Measurements from ENCODE around the gene IQSEC1. TPM values are rescaled to one million over a fixed set of nuclear protein-coding genes. Genes with fewer than 3 reads are reported as not detected.

Gene IQSEC1
- total RNA-seq, 2 donors from 2014 or later = 53.5 to 60.7 TPM

- intact Hi-C loops (cut with DNase I) = no loop called here
- no peak for DNase-seq (ENCODE audit: low spot score)
These were observed 151.5 kb downstream of the IQSEC1 start for GRCh38 chr3:12921736-12922135.

- intact Hi-C loops (cut with DNase I) = no loop called here
- no peak for DNase-seq (ENCODE audit: low spot score)
These were observed 152.3 kb downstream of the IQSEC1 start for GRCh38 chr3:12920967-12921366.

DNA sequence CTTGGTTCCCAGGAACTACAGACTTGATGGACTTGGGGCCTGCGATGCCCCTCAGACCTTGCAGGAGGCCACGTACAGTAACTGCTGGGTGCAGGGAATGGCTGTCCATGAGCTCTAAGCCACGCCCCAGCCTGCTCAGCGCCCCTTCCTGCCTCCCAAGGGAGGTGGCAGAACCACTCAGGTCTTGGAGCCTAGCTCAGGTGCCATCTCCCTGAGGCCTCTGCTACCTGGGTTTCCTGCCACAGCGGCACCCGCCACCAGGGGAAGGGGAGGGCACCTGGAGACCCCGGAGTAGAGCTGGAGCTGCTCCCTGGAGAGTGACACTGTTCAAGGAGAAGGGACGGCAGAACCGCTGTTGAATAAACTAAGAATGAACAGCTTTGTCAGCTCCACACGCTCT, 154.0 kb downstream of the IQSEC1 start:
- intact Hi-C loops (cut with DNase I) = no loop called here
- DNase-seq (ENCODE audit: low spot score) = no peak

- no peak for DNase-seq (ENCODE audit: low spot score)
- intact Hi-C loops (cut with DNase I) = no loop called here
These were observed 155.0 kb downstream of the IQSEC1 start for GRCh38 chr3:12918231-12918630.

DNA sequence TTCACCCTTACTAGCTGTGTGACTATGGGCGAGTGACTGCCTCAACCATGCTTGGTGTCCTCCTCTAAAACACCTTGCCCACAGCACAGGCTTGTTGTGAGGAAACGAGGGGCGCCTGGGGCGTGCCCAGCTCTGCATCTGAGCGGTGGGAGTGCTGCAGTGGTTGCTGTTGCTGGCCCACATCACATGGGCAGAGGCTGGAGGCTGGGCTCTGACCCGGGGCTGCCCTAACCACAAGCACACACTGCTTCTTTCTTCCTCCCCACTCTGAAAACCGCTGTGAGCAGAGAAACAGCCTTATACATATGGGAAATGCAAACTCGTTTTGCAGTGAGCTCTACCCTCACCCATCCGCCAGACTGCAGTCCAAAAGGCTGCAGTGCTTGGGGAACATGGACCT, 157.1 kb downstream of the IQSEC1 start:
- intact Hi-C loops (cut with DNase I) = loop anchor here in 1 of 2 donors (1.0 kb wide), 1 partner anchor 12 kb away; no protein-coding TSS in a partner anchor
- no peak for DNase-seq (ENCODE audit: low spot score)

GRCh38 chr3:12914088-12914487, 159.1 kb downstream of the IQSEC1 start:
- intact Hi-C loops (cut with DNase I) = no loop called here
- DNase-seq (ENCODE audit: low spot score) = no peak

DNA sequence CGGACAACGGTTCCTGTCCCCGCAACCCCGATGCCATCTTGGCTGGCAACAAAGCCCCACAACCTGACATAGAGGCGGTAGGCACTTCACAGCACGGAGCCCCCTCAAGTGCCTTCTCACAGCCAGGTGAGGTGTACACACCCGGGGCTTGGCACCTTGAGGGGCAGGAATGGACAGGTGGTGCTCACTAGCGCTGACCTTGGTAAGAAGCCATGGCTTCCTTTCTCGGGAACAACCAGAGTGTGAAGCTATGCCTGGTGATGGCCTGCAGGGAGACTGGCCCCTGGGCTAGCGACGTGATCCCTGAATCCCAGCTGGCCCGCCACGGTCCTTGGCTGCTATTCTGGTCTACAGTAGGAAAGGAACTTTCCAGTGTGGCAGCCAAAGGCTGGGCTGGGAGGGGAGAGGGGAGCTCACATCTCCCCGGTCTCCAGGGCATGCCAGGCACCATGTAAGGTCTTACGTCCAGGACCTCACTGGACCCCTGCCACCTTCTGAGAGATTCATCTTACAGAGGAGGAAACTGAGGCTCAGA, 161.3 kb downstream of the IQSEC1 start:
- DNase-seq (ENCODE audit: low spot score) = no peak
- intact Hi-C loops (cut with DNase I) = no loop called here

DNA sequence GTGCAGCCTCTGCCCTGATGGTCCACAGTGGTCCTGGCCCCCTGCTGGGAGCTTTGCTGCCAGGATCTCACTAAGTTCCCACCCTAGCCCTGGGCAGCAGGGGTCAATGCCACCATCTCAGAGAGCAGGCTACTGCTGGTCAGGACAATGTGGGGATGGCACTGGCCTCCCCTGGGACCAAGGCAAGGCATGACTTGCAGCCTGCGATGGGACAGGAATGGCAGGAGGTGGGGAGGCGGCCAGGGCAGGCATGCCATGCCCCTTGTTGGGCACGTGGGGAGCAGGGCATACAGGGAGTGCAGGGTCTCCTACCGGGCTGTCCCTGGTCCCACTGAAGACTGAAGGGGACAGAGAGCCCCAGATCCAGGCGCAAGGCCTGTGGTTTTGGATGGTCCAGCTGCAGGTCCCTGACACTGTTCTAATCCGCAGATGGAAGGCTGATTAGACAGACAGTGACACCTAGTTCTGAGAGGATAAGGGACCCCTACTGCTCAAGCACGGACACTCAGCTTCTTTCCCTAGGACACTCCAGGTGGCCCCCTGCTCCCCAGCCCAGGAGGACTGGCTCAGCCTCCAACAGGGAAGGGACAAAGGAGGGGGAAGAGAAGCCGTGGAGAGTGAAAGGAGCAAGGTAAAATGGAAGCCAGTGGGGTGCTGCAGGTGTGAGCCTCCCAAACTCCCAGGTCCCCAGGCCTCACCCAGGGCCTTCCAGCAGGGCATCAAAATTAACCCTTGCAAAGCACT, 162.7 kb downstream of the IQSEC1 start:
- DNase-seq (ENCODE audit: low spot score) = no peak
- intact Hi-C loops (cut with DNase I) = no loop called here

DNA sequence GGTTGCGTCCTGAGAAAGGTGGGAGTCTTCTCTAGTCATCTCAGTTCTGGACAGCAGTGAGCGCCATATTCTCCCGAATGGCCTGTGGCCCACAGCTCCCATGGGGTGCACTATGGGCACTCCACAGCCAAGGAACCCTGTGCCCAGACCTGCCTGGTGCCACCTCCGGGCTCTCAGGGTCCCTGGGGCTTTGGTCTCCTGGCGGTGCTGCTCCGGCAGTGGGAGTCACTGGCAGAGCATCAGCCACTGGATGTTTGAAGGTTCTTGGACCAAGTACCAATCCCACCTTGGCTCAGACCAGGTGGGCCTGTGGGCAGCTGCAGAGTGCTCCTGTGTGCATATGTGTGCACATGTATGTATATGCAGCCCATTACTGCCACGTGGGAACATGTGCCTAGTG, 163.5 kb downstream of the IQSEC1 start:
- no peak for DNase-seq (ENCODE audit: low spot score)
- intact Hi-C loops (cut with DNase I) = loop anchor here (2.0 to 10.0 kb wide), 3 partner anchors 25 to 83 kb away; no protein-coding TSS in a partner anchor

DNA sequence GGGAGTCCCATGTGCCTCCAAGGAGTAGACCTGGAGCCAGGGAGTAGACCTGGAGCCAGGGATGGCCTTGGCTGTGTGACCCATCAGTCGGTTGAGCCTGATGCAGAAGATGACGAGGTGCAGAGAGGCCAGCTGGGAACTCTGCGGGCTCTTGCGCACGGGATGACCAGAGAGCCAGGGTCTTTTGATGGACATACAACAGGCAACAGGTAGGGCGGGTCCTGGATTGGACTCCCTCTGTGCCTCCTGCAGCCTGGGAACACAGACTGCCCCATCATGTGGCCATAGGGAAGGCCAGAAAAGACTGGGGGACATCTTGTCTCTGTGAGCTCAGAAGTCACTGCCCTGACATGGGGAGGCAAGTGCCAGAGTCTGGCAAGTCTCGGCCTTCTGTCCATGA, 164.4 kb downstream of the IQSEC1 start:
- no peak for DNase-seq (ENCODE audit: low spot score)
- intact Hi-C loops (cut with DNase I) = loop anchor here (2.0 to 10.0 kb wide), 3 partner anchors 24 to 83 kb away; no protein-coding TSS in a partner anchor

GRCh38 chr3:12908136-12908730, 165.0 kb downstream of the IQSEC1 start:
- no peak for DNase-seq (ENCODE audit: low spot score)
- intact Hi-C loops (cut with DNase I) = loop anchor here (2.0 to 10.0 kb wide), 3 partner anchors 23 to 84 kb away; no protein-coding TSS in a partner anchor

DNA sequence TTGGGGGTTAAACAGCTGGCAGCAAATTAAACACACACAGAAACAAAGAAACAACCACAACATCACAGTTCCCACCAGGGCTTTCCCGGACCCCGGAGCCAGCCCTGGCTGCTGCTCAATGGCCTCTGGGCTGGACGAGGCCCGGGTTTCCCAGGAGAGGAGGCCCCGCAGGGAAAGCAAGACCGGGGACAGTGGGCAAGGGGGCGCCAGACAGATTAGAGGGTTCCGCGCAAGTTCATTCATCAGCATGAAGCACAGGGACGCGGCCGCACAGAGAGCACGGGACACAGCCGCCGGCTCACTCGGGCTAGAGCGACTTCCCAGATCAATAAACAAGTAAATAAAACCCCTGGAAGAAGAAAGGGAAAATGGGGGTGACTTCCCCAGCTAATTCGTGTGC, 165.5 kb downstream of the IQSEC1 start:
- intact Hi-C loops (cut with DNase I) = loop anchor here (2.0 to 10.0 kb wide), 3 partner anchors 23 to 85 kb away; no protein-coding TSS in a partner anchor
- no peak for DNase-seq (ENCODE audit: low spot score)

DNA sequence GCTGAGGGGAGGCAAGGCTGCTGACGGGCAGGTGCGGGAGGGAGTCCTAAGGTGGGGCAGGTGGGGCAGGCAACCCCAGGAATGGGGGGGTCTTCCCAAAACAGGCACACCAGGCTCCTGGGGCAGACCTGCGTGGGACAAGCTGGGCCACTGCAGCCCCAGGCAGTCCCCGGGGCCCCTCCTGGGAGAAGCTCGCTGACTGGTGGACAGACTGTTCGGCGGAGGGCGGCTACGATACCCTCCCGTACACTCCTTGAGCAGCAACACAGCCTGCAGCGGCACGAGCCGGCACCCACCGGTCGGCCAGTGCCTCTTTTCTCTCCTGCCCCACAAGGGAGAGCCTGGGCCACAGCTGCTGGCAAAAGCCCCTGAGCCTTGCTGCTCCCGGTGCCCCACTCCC, 165.9 kb downstream of the IQSEC1 start:
- no peak for DNase-seq (ENCODE audit: low spot score)
- intact Hi-C loops (cut with DNase I) = loop anchor here (5.0 to 10.0 kb wide), 2 partner anchors 68 to 85 kb away; no protein-coding TSS in a partner anchor

DNA sequence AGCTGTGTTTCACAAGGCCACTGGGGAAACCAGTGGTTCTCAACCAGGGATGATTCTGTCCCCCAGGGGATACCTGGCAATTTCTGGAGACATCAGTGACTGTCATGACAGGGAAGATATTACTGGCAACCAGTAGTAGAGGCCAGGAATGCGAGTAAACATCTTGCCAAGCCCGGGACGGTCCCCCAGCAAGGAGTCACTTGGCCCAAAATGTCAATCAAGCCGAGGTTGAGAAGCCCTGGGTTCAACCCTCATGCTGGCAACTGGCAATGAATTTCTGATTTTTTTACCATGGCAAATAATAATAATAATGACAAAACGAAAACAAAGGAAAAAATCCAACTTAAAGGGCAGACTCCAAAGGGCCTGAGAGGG, 166.3 kb downstream of the IQSEC1 start:
- DNase-seq (ENCODE audit: low spot score) = no peak
- intact Hi-C loops (cut with DNase I) = loop anchor here (5.0 to 10.0 kb wide), 2 partner anchors 68 to 85 kb away; no protein-coding TSS in a partner anchor

DNA sequence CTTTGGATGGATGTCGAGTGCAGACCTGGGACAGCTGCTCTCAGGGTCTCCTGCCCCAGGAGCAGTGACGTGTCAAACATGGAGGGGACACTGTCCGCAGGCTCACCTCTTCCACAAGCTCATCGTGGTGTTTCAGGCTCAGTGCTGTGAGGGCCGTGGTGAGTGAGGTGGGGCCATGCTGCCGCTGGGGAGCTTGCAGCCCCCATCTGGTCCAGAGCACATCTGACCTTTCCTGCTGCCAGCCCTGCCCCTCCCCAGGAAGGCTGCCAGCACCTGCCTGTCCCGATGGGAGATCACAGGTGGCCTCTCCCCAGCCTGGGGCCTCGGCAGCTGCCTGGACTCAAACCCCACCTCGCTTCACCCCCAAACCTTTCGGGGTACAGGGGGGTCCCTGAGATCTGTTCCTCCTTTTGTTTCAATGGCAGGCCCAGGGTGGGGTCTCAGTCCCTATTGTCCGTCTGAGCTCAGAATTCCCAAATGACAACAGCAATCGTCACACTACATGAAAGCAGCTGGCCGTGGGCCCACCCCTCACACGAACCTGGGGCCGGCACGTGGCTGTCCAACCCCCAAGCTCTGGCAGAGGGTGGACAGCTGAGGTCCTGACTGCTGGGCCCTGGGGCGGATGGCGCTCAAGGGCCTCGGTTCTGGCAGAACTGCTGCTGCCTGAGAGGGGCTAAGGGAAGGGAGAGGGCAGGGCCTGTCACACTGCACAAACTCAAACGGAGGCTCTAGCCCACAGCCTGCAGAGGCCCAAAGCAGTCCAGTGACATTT, 166.9 kb downstream of the IQSEC1 start:
- no peak for DNase-seq (ENCODE audit: low spot score)
- intact Hi-C loops (cut with DNase I) = loop anchor here (5.0 to 10.0 kb wide), 2 partner anchors 68 to 86 kb away; no protein-coding TSS in a partner anchor

DNA sequence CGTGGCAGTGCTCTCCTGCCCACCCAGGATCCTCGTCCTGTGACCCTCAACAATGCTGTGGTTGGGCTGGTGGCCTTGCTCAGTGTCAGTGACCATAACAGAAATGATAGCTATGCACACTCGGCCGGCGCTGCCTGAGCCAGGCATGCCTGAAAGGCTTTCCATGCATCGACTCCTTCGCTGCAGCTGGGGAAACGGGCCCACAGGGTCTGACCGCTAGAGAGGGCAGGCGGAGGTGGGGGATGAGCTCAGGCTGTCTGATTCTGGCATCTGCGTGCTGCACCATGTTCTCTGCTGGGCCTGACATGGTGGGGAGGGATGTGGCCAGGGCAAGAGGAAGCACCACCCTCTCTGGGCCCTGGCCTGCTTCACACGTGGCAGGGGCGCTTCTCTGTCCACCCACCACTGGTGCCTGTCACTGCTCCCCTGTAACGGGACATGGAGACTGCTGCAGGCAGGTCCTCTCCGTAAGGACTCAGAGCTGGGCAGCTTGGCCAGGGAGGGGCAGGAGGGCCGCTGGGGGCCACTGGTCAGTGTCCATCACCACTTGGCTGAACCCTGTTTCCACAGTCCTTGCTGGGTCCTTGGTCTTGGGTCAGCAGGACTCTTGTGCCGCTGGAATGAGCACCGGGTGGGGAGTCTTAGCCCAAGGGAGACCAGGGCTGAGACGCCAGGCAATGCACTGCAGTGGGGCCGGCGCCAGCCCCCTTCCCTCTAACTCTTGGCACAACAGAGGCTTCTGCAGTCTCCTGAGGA, 167.7 kb downstream of the IQSEC1 start:
- intact Hi-C loops (cut with DNase I) = loop anchor here (5.0 to 10.0 kb wide), 2 partner anchors 69 to 87 kb away; no protein-coding TSS in a partner anchor
- no peak for DNase-seq (ENCODE audit: low spot score)

DNA sequence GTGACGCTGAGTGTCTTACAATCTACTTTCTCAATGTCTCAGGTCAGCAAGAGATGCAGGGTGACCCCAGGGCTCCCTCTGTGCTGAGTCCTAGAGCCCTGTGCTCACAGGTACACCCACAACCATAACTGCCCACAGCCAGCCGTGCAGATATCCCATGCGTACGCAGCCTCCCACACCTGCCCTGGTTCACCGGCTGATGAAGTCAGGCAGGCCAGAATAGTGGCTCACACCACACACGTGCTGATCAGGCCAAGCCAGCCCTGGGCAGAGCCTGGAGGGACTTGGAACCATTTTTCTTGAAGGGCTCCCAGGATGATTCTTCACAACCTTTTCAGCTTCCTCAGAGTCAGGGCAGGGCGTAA, 168.3 kb downstream of the IQSEC1 start:
- no peak for DNase-seq (ENCODE audit: low spot score)
- intact Hi-C loops (cut with DNase I) = loop anchor here (1.0 to 10.0 kb wide), 3 partner anchors 11 to 87 kb away; no protein-coding TSS in a partner anchor

DNA sequence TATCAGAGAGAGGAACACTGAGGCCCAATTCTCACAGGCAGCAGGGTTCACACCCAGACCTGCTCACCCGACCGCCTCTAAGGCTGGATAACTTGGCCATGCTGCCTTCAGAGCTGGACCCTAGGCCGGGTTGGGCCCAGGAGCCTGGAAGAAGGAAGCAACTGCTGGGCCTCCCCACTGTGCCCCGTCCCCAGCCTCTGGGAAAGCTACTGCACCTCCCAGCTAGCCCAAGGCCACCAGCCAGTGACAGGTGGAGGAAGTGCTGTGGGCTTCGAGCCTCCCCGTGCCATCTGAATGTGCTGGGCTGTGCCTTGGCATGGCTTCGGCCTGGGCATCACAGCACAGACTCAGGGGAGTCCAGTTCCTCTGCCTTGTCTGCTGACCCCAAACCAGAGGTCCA, 169.3 kb downstream of the IQSEC1 start:
- intact Hi-C loops (cut with DNase I) = loop anchor here in 1 of 2 donors (1.0 to 10.0 kb wide), 2 partner anchors 12 to 71 kb away; no protein-coding TSS in a partner anchor
- DNase-seq (ENCODE audit: low spot score) = no peak
